ENCODE data around the gene PRDM11.

DNA sequence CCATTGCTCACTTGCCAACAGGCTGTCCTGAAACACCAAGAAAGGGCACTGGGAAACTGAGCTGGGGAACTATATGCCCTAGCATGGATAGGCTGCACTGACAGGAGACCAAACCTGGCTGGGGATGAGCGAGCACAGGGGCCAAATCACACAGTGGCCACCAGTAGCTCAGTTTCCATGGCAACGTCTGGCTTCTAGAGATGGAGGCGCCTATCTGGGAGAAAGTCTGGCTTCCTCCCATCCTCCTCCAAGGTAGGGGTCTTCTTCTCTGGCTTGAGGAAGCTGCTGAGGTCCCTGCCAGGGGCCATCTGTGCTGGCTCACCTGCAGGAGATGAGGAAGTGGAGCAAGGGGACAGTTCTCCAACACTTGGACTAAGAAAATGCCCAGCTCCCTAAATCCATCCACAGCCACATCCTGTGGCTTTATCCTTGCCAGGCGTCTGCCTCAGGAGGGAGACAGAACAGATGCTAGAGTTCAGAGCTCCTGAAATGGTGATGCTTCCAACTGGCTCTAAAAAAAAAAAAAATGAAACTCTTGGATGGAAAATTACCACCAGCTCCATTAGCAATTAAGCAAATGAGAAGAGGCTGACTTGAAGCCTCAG lies 91.4 kb downstream of the PRDM11 start:
- TF ChIP-seq CTCF (IDR thresholded peaks at IDR 0.05 in 8 of 11, conservative IDR thresholded peaks at IDR 0.05 in 3 of 11) (no peak), POLR2AphosphoS5 (IDR thresholded peaks at IDR 0.05) (no peak), POLR2A (IDR thresholded peaks at IDR 0.05) (no peak)

All from spleen (tissue), 7 donors.